ENCODE measurements around the gene MBD3. TPM values are rescaled to one million over a fixed set of nuclear protein-coding genes. Genes with fewer than 3 reads are reported as not detected.
A peak's percentile ranks its signal among the peaks of the same experiment; 100 is the strongest.

The MBD3 gene
- total RNA-seq, 1 donor from 2014 or later, result 71.9 TPM

DNA sequence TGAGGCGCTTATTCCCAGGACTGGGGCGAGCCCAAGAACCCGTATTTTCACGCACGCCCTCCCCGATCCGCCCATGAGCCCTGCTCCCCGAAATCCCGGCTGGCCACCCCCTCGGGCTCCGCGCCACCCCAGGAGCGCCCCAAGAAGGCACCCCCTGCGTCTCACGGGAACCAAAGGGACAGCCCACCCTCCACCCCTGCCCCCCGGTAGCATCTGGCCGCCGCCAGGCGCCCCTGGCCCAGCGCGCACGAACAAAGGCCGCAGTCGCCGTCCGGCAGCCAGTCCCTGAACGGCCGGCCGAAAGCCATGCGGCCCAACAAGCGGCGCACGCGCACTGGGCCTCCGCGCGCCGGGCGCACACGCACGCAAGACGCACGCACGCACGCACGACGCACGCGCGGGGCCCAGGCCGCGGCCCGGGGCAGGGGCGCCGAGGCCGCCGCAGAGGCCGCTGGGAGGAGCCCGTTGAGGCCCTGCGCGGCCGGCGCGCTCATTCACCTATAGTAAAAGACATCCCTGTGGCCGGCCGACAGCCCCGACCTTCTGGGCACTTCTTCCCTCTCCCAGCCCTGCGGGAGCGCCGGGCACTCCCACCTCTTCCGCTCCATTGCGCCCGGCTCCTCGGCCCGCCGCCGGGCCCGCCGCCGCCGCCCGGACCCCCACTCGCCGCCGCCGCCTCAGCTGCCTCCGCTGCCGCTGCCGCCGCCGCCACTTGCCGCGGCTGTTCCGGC lies 476 bp downstream of the MBD3 start:
- H3K27ac ChIP-seq (ENCODE audit: low read depth, low read length), result peak overlapping the region; percentile 92
- Mint-ChIP-seq H3K9me3 (ENCODE audit: unreplicated experiment) (no peaks in the 10 kb centered on the region), H3K4me1 (ENCODE audit: low read depth, unreplicated experiment) (peaks cover 6% of the 10 kb centered on the region), H3K4me3 (ENCODE audit: unreplicated experiment) (peak overlapping the region; percentile 95), H3K27ac (ENCODE audit: unreplicated experiment) (peak overlapping the region; percentile 92), H3K36me3 (ENCODE audit: low read depth, unreplicated experiment) (peaks cover 4% of the 10 kb centered on the region), H3K27me3 (ENCODE audit: low read depth, unreplicated experiment) (no peaks in the 10 kb centered on the region)
- peaks cover 11% of the 10 kb centered on the region for H3K4me1 ChIP-seq (ENCODE audit: insufficient read depth, low read length)
- peaks cover under 1% of the 10 kb centered on the region for H3K36me3 ChIP-seq (ENCODE audit: insufficient read depth, low read length)
- H3K79me2 ChIP-seq (ENCODE audit: insufficient read depth, low read length), result peaks cover 50% of the 10 kb centered on the region
- no peak for FAIRE-seq
- H3K9me3 ChIP-seq (ENCODE audit: insufficient read depth, low read depth, low read length), result no peaks in the 10 kb centered on the region
- no peaks in the 10 kb centered on the region for H3K27me3 ChIP-seq (ENCODE audit: insufficient read depth, low read length)
- peak; percentile 73 for DNase-seq (ENCODE audit: low read depth)
- H2AFZ ChIP-seq (ENCODE audit: low read depth, low read length), result peak overlapping the region; percentile 69
- TF ChIP-seq EZH2 (IDR thresholded peaks at IDR 0.05; ENCODE audit: insufficient read depth, low read length), result no peak
- TF ChIP-seq, protein P1, sequence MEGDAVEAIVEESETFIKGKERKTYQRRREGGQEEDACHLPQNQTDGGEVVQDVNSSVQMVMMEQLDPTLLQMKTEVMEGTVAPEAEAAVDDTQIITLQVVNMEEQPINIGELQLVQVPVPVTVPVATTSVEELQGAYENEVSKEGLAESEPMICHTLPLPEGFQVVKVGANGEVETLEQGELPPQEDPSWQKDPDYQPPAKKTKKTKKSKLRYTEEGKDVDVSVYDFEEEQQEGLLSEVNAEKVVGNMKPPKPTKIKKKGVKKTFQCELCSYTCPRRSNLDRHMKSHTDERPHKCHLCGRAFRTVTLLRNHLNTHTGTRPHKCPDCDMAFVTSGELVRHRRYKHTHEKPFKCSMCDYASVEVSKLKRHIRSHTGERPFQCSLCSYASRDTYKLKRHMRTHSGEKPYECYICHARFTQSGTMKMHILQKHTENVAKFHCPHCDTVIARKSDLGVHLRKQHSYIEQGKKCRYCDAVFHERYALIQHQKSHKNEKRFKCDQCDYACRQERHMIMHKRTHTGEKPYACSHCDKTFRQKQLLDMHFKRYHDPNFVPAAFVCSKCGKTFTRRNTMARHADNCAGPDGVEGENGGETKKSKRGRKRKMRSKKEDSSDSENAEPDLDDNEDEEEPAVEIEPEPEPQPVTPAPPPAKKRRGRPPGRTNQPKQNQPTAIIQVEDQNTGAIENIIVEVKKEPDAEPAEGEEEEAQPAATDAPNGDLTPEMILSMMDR (IDR thresholded peaks at IDR 0.05; ENCODE audit: insufficient read depth, low read depth, low read length), result no peak
- H3K4me3 ChIP-seq (ENCODE audit: insufficient read depth, low read depth, low read length), result peak overlapping the region; percentile 84
- H3K9ac ChIP-seq (ENCODE audit: low read length), result peak overlapping the region; percentile 100
- H4K20me1 ChIP-seq (ENCODE audit: insufficient read depth, low read length), result peaks cover 38% of the 10 kb centered on the region
- H3K4me2 ChIP-seq (ENCODE audit: low read length), result peak overlapping the region; percentile 97

DNA sequence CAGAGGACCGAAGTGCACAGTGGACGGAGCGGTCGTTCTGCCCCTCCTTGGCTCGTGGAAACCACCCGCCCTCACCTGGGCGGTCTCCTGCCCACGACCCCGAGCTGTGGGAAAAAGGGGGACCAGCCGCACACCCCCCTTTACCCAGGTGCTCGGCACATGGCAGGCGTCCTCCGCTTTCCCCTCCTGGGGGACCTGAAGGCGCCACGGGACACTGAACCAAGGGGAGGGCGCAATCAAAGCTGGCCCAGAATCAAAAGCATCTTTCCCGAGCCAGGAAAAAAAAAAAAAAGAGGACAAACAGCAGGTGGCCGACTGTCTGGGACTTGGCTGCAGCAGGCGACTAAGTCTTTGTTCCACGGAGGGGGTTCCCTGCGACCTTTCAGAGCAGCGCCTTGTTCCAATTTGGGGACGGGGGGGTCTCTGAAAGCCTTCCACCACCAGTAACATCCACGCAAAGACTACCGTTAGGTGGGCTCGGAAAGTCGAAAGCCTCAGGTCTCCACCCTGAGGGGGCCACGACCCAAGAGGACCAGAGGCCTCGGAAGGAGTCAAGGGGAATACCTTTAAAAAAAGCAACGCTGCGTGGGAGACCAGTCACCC lies 1.1 kb downstream of the MBD3 start:
- TF ChIP-seq EZH2 (IDR thresholded peaks at IDR 0.05; ENCODE audit: insufficient read depth, low read length), result no peak
- TF ChIP-seq, protein P1 (IDR thresholded peaks at IDR 0.05; ENCODE audit: insufficient read depth, low read depth, low read length), result no peak
- H3K79me2 ChIP-seq (ENCODE audit: insufficient read depth, low read length), result peaks cover 54% of the 10 kb centered on the region
- peak overlapping the region; percentile 92 for H3K27ac Mint-ChIP-seq (ENCODE audit: unreplicated experiment)

More for the DNA sequence above, 1.1 kb downstream of the MBD3 start:
- FAIRE-seq, result no peak
- peak overlapping the region; percentile 97 for H3K4me2 ChIP-seq (ENCODE audit: low read length)
- peak overlapping the region; percentile 92 for H3K27ac ChIP-seq (ENCODE audit: low read depth, low read length)
- DNase-seq (ENCODE audit: low read depth), result no peak
- Mint-ChIP-seq H3K9me3 (ENCODE audit: unreplicated experiment) (no peaks in the 10 kb centered on the region), H3K27me3 (ENCODE audit: low read depth, unreplicated experiment) (no peaks in the 10 kb centered on the region), H3K4me3 (ENCODE audit: unreplicated experiment) (peak overlapping the region; percentile 95), H3K4me1 (ENCODE audit: low read depth, unreplicated experiment) (peaks cover 6% of the 10 kb centered on the region), H3K36me3 (ENCODE audit: low read depth, unreplicated experiment) (peaks cover 5% of the 10 kb centered on the region)
- peaks cover 40% of the 10 kb centered on the region for H4K20me1 ChIP-seq (ENCODE audit: insufficient read depth, low read length)
- H2AFZ ChIP-seq (ENCODE audit: low read depth, low read length), result peak overlapping the region; percentile 69
- no peaks in the 10 kb centered on the region for H3K9me3 ChIP-seq (ENCODE audit: insufficient read depth, low read depth, low read length)
- H3K9ac ChIP-seq (ENCODE audit: low read length), result peak overlapping the region; percentile 100
- H3K36me3 ChIP-seq (ENCODE audit: insufficient read depth, low read length), result no peaks in the 10 kb centered on the region
- H3K4me1 ChIP-seq (ENCODE audit: insufficient read depth, low read length), result peaks cover 11% of the 10 kb centered on the region
- H3K27me3 ChIP-seq (ENCODE audit: insufficient read depth, low read length), result no peaks in the 10 kb centered on the region
- peak overlapping the region; percentile 84 for H3K4me3 ChIP-seq (ENCODE audit: insufficient read depth, low read depth, low read length)

Data from astrocyte (in vitro differentiated cells and primary cell).